KMS-11 (cell line): ENCODE results near the gene GALR2.

Experiments
- H2AFZ ChIP-seq: fragments of 200-600 bp; sonication (generic); 2 replicates; pipeline ENCODE4 v1.6.1; 2016; ENCODE audit warnings: antibody characterized with exemption, mixed run types, low read depth
- H3K27ac ChIP-seq: fragments of 200-600 bp; sonication (generic); 2 replicates; pipeline ENCODE4 v1.6.1; 2016; ENCODE audit warnings: mild to moderate bottlenecking, mixed run types
- H3K27me3 ChIP-seq: fragments of 200-600 bp; sonication (generic); 2 replicates; pipeline ENCODE4 v1.6.1; 2017; ENCODE audit warnings: mild to moderate bottlenecking, low read depth, mixed run types, moderate library complexity; ENCODE audit not compliant: insufficient read depth
- H3K36me3 ChIP-seq: fragments of 200-600 bp; sonication (generic); 2 replicates; pipeline ENCODE4 v1.6.1; 2017; ENCODE audit warnings: mild to moderate bottlenecking, mixed run types; ENCODE audit not compliant: insufficient read depth
- H3K4me1 ChIP-seq: fragments of 200-600 bp; sonication (generic); 2 replicates; pipeline ENCODE4 v1.6.1; 2016; ENCODE audit warnings: mild to moderate bottlenecking, low read depth, mixed run types; ENCODE audit not compliant: poor library complexity, severe bottlenecking
- H3K4me2 ChIP-seq: fragments of 200-600 bp; sonication (generic); 2 replicates; pipeline ENCODE4 v1.7.0; 2016; ENCODE audit warnings: mild to moderate bottlenecking, mixed run types
- H3K4me3 ChIP-seq: fragments of 200-600 bp; sonication (generic); IDR thresholded peaks from 2 replicates; pipeline ENCODE4 v1.6.1; 2017; ENCODE audit warnings: low read depth, low read length, mixed read lengths; ENCODE audit not compliant: insufficient read depth
- H3K79me2 ChIP-seq: fragments of 200-600 bp; sonication (generic); 2 replicates; pipeline ENCODE4 v1.6.1; 2016; ENCODE audit warnings: low read depth, mixed run types; ENCODE audit not compliant: insufficient read depth
- H3K9ac ChIP-seq: fragments of 200-600 bp; sonication (generic); 2 replicates; pipeline ENCODE4 v1.6.1; 2016; ENCODE audit warnings: mild to moderate bottlenecking, mixed run types
- H4K20me1 ChIP-seq: fragments of 200-600 bp; sonication (generic); 2 replicates; pipeline ENCODE4 v1.6.1; 2016; ENCODE audit warnings: mild to moderate bottlenecking, mixed run types; ENCODE audit not compliant: insufficient read depth
- TF ChIP-seq, protein P1 (sequence below): fragments of 200-600 bp; sonication (generic); conservative IDR thresholded peaks from 2 replicates; pipeline ENCODE4 v1.6.1; 2017; ENCODE audit warnings: low read depth, mild to moderate bottlenecking, antibody characterized with exemption, low read length, moderate library complexity, mixed read lengths

GALR2 gene

DNA sequence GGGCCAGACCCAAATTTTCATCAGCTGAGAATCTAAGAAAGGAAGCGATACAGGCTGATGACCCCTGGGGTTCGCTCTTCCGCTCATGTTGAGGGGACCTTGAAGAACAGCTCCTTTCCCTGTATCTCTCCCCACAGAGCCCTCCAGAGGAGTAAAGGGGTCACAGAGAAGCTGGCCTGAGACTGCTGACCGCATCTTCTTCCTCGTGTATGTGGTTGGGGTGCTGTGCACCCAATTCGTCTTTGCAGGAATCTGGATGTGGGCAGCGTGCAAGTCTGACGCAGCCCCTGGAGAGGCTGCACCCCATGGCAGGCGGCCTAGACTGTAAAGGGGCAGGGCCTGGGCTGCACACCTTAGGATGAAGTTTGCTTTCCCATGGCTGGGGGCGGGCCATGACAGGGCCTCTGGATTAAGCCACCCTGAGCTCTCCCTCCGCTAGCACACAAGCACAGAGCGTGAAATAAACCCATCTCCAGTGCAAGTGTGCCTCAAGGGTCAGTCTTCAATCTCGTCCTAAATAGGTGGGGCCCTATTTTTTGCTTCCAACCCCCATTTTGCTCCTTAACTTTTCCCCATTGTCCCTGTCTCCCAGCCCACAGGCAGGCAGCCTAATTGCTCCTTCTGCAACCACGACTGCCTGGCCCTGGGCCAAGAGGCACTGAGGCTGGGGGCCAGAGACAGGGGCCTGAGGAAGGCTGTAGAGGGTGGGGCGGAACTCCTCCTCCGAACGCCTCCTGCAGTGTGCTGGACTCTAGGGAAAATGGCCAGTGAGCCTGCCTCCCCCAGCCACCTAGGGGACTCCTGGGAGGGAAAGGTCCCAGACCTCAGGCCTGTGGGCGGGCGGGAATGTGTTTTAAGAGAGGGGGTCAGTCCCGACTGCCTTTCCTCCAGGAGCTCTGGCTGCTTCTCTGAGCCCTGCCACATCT is 8.0 kb downstream of the GALR2 start:
- Histone ChIP-seq H3K4me3 (no peak overlapping the region), H3K4me1 (no peaks in the 10 kb centered on the region), H3K79me2 (no peaks in the 10 kb centered on the region), H3K9ac (no peak overlapping the region), H3K27me3 (peaks cover 11% of the 10 kb centered on the region), H2AFZ (no peak overlapping the region), H3K4me2 (no peak overlapping the region), H3K27ac (no peak overlapping the region), H4K20me1 (no peaks in the 10 kb centered on the region), H3K36me3 (no peaks in the 10 kb centered on the region)
- TF ChIP-seq, protein P1, sequence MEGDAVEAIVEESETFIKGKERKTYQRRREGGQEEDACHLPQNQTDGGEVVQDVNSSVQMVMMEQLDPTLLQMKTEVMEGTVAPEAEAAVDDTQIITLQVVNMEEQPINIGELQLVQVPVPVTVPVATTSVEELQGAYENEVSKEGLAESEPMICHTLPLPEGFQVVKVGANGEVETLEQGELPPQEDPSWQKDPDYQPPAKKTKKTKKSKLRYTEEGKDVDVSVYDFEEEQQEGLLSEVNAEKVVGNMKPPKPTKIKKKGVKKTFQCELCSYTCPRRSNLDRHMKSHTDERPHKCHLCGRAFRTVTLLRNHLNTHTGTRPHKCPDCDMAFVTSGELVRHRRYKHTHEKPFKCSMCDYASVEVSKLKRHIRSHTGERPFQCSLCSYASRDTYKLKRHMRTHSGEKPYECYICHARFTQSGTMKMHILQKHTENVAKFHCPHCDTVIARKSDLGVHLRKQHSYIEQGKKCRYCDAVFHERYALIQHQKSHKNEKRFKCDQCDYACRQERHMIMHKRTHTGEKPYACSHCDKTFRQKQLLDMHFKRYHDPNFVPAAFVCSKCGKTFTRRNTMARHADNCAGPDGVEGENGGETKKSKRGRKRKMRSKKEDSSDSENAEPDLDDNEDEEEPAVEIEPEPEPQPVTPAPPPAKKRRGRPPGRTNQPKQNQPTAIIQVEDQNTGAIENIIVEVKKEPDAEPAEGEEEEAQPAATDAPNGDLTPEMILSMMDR, result no peak

DNA sequence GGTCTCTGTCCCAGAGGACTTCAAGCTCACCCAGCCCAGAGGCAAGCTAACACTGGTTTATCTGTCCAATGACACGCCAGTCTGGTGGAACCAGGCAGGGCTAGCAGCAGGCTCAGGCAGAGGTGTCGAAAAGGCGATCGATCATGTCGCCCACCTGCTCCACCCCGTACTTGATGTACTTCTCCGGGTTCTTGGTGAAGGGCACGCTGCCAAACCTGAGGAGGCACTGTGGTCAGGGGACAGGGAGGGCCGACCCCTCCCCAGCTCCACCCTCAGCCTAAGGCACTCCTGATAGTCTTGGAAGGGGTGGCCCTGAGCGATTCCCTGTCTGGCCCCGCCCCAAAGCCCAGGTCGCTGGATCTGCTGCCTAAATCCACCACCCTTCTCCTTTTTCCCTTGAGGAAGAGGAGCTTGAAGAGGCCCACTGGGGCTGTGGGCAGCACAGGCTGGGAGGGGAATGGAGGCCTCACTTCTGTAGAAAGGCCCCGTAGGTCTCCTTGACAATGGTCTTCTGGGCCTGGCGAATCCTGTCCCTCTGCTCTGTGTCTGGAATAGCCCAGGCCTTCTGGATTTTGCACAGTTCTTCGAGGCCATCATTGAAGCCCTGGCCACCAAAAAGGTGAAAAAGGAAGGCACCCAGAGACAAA is 9.1 kb downstream of the GALR2 start:
- Histone ChIP-seq H3K4me2 (no peak overlapping the region), H3K36me3 (no peaks in the 10 kb centered on the region)

DNA sequence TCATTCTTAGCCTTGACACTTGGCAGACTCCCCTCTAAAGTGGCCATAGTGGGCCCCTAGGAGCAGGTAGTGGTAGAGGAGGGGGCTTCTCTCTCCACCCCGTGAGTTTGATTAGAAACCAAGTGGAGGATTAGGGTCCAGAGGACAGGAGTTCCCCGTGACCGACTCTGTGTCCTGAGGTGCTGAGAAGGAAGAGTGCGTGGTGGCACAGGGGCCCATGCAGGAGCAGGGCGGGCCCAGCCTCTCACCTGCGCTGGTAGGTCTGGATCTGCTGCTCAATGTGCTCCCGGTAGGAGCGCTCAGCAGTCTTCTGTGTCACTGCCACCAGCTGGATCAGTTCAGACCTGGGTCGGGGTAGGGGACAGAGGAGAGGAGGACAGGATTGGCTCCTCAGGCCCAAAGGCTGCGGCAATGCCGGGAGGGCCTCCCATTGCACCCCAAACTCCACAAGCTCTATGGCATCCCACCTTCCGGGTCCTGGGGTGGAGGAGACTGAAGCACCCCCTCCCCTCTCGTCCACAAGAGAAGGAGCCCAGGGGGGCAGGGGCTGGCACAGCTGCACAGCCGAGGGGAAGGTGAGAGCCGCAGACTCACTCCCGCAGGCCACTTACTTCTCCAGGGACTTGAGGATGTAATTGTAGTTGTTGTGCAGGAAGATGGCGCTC is 10.6 kb downstream of the GALR2 start:
- Histone ChIP-seq H3K36me3 (no peaks in the 10 kb centered on the region), H3K4me2 (no peak overlapping the region), H3K27me3 (no peaks in the 10 kb centered on the region), H3K79me2 (no peaks in the 10 kb centered on the region), H3K9ac (no peak overlapping the region), H4K20me1 (no peaks in the 10 kb centered on the region), H3K4me1 (no peaks in the 10 kb centered on the region), H3K4me3 (no peak overlapping the region), H3K27ac (no peak overlapping the region), H2AFZ (no peak overlapping the region)
- TF ChIP-seq, protein P1, result no peak

More for the DNA sequence above, 9.1 kb downstream of the GALR2 start:
- Histone ChIP-seq H3K27me3 (peaks cover 7% of the 10 kb centered on the region), H3K27ac (no peak overlapping the region), H3K9ac (no peak overlapping the region), H3K79me2 (no peaks in the 10 kb centered on the region), H3K4me3 (no peak overlapping the region), H3K4me1 (no peaks in the 10 kb centered on the region), H4K20me1 (no peaks in the 10 kb centered on the region), H2AFZ (no peak overlapping the region)
- TF ChIP-seq, protein P1, result no peak

DNA sequence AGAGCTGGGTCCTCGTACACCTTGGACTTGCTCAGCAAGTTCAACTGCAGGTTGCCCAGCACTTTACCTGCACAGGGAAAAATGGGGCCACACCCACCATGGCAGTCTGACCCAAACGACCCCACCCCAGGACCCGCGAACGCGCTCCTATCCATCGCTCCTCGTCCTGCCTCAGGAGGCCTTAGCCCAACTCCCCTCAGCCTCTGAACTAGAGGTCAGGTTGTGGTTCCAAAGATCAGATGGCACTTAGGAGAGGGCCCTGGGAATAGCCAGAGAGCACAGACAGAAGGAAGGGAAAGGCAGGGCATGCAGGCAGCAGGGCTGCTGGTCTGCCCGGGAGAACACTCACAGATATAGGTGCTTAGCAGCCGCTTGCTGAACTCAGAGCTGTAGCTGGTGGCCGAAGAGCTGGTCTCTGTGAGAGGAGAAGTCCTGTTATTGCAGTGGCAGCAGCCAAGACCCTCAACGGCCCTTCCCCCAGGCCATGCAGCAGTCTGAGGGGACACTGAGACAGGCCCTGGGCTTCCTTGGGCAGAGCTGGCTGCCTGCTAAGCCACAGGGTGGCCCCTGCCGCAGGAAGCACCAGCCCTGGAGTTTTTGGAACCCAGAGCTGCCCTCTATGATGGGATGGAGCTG is 11.3 kb downstream of the GALR2 start:
- Histone ChIP-seq H3K27me3 (no peaks in the 10 kb centered on the region), H3K36me3 (no peaks in the 10 kb centered on the region), H3K27ac (no peak overlapping the region), H3K9ac (no peak overlapping the region), H3K4me2 (no peak overlapping the region), H4K20me1 (no peaks in the 10 kb centered on the region), H3K4me1 (no peaks in the 10 kb centered on the region), H2AFZ (no peak overlapping the region), H3K4me3 (no peak overlapping the region), H3K79me2 (no peaks in the 10 kb centered on the region)
- TF ChIP-seq, protein P1, result no peak
